ENCODE results near the gene DLX1.
"Not testable (repeated sequence)": the region's sequence is repeated elsewhere in the genome, so short reads cannot be mapped to it uniquely, and the experiment has no call there.

Gene DLX1

DNA sequence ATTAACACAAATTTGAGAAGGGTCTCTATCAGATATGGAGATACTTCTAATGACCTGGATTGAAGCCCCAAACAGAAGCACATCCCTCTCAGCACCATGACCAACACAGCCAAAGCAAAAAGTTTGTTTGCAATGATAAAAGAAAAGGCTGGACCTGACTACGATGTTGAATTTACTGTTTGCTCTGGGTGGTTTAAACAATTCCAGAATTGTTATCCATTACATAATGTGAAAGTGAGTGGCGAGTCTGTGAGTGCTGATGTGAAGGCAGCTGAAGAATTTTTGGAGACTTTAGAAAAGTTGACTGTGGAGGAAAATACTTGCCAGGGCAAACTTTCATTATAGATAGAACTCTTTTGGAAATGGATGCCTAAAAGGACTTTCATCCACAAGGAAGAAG, 34.8 kb downstream of the DLX1 start:
- no peak for DNase-seq

DNA sequence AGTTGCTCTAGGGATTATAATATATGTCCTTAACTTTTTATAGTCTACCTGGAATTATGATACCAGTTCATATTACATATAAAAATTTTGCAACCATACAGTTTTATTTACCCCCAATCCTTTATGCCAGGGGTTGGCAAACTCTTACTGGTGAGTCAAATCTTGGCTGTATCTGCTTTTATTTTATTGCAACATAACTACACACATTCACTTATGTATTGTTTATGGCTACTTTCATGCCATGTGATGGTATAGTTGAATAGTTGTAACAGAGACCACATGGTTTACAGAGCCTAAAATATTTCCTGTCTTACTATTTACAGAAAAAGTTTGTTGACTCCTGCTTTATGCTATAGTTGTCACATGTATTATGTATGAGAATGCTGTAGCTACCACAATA, 43.2 kb downstream of the DLX1 start:
- no peak for DNase-seq

DNA sequence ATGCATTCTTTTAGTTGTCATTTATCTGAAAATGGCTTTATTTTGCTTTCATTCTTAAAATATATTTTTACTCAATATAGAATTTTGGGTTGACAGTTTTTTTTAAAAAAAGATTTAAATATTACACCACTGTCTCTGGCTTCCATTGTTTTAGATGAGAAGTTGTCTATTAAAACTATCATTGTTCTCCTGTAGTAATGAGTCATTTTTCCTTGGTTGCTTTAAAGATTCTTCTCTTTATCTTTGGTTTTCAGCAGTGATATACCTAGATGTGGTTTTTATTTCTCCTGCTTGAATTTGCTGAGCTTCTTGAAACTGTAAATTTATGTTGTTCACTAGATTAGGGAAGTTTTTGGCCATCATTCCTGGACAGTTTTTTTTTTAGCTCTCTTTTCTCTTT, 44.1 kb downstream of the DLX1 start:
- DNase-seq = no peak

DNA sequence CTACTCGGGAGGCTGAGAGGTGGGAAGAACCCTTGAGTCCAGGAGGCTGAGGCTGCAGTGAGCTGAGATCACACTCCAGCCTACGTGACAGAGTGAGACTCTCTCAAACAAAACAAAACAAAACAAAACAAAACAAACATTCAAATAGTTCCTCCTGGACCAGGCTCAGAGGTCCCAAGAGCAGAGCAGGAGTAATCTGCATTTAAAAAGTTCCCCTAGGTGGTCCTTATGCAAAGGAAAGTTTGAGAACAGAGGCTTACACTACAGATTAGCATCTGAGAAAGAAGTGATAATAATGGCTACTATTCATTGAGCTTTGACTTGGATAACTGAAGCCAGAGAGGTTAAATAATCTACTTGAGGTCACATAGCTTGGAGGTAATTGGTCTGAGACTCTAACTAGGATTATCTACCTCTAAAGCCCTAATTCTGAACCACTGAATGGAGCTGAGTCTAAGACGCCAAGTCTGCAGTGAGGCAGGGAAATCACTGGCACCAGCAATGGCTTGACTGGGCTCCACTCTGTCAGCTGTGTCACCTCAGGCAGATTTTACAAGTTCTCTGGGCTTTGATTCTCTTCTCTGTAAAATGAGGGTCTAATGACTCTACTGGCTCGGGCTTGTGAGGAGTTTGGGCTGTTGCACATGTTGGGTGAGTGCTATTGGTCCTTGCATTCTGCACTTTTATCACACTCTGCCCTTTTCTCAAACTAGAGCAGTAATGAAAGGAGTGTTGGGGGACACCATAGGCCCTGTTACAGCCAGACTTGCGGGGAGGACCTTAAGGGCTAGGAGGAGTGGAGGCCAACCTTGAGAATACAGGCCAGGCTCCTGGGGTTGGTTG, 46.6 kb downstream of the DLX1 start:
- no peak for DNase-seq

DNA sequence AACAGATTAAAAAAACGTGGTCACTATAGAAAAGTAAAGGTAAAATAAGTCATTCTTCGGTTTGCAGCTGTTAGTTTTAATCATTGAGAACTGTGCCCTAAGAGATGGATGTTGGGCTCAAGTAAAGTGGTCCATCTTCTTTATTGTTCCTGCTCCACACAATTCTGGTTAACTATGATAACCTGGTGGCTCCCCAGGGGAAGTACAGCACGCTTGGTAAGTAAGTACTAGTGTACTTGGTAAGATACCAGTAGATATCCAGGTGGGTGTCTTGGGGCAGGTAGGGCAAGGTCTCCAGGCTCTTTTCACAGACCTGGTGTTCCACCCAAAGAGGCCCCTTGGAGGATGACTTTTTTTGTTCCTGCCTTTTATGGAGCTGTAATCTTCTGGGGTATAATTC, 49.0 kb downstream of the DLX1 start:
- no peak for DNase-seq

DNA sequence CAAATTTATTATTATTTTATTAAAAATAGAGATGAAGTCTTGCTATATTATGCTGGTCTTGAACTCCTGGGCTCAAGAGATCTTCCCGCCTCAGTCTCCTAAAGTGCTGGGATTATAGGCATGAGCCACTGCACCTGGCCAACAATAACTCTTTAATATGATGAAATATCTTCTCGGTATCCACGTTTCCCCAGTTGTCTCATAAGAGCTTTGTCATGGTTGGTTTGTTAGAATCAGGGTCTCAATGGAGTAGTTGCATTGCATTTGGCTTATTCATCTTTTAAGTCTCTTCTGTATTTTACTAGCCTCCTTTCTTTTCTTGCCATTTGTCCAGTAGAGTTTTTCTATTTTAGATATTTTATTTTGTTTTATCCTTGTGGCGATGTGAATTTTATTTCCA, 50.1 kb downstream of the DLX1 start:
- DNase-seq = no peak

DNA sequence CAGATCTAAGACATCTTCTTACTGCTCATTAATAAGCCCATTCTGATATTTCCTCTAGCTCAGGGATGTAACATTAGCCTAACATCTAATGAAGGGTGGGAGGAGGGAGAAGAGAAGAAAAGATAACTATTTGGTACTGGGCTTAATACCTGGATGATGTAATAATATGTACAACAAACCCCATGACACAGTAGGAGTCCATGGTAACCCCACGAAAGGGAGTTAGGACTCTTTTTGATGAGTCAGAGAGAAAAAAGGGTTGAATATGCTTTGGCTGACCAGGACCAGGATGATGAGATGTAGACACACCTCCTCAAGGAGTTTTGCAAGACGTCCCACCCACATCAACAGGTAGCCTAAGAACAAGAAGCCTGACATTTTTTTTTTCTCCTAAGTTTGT, 51.8 kb downstream of the DLX1 start:
- no peak for DNase-seq

DNA sequence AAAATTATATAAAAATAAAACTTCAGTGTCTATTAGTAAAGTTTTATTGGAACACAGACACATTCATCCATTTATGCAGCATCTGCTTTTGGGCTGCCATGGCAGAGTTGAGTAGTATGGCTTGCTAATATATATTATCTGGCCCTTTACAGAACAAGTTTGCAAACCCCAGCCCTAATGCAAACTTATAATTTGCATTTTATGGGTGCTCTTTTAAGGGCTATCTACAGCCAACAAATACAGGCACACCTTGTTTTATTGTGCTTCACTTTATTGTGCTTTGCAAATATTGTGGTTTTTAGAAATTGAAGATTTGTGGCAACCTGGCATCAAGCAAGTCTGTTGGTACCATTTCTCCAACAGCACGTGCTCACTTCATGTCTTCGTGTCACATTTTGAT, 52.6 kb downstream of the DLX1 start:
- DNase-seq = no peak

DNA sequence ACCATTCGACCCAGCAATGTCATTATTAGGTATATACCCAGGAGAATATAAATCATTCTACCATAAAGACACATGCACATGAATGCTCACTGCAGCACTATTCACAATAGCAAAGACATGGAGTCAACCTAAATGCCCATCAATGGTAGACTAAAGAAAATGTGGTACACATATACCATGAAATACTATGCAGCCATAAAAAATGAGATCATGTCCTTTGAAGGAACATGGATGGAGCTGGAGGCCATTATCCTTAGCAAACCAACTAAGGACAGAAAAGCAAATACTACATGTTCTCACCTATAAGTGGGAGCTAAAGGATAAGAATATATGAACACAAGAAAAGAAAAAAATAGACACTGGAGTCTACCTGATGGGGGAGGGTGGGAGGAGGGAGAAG, 53.4 kb downstream of the DLX1 start:
- not testable (repeated sequence) for DNase-seq
